Activated CD8-positive, alpha-beta memory T cell treated with anti-CD3 and anti-CD28 coated beads for 24 hours (primary cell): ENCODE data around the gene HSP90AA1.
"Not testable (repeated sequence)": the region's sequence is repeated elsewhere in the genome, so short reads cannot be mapped to it uniquely, and the experiment has no call there.

Experiments used
- DNase-seq: peaks from one replicate; pipeline ENCODE4 v3.0.0-alpha.2; 2020

Gene HSP90AA1

DNA sequence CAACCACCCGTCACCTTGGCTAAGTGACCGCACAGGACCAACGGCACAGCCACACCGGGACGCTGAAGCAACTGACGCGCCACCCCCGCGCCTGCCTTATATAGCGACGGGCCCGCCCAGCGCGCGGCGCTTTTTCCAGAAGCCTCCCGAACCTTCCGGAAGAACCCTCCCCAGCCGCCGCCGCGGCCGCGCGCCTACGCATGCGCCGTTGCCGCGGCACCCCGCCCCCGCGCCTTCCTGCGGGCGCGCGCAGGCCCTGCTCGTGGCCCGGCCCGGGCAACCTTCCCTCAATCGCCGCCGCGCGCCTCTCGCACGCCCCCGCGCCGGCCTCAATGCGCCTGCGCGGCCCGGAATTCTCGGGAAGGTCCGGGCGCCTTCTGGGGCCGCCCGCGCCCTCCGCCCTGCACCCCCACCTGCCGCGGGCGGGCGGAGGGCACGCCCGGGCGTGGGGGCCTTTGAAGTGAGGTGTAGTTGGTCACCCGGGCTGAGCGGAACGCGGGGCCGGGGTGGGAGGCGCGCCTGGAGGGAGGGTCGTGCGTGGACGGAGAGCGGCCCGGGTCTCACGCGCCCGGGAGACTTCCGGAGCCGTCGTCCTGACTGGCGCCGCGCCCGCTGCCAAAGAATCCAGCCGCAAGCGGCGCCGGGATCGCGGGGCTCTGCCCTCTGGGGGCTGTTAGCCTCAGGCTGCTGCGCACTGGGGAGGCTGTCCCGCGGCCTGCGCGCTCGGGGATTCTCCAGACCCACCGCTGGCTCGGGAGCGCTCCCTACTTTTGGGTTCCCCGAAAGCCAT is at the start of gene HSP90AA1:
Gene HSP90AA1, minus strand, starts transcription at position 73 of the 790 bp plus-strand sequence. CDS start 666 bp downstream, outside the sequence.
- DNase-seq: peak; percentile 99

DNA sequence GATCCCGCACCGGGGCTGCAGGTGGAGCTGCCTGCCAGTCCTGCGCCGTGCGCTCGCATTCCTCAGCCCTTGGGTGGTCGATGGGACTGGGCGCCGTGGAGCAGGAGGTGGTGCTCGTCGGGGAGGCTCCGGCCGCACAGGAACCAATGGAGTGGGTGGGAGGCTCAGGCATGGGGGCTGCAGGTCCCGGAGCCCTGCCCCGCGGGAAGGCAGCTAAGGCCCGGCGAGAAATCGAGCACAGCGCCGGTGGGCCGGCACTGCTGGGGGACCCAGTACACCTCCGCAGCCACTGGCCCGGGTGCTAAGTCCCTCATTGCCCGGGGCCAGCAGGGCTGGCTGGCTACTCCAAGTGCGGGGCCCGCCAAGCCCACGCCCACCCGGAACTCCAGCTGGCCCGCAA is 48.6 kb upstream of the HSP90AA1 start:
- not testable (repeated sequence) for DNase-seq

DNA sequence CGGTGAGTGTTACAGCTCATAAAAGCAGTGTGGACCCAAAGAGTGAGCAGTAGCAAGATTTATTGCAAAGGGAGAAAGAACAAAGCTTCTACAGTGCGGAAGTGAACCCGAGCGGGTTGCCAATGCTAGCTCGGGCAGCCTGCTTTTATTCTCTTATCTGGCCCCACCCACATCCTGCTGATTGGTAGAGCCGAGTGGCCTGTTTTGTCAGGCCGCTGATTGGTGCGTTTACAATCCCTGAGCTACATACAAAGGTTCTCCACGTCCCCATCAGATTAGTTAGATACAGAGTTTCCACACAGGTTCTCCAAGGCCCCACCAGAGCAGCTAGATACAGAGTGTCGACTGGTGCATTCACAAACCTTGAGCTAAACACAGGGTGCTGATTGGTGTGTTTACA is 47.9 kb upstream of the HSP90AA1 start:
- DNase-seq: not testable (repeated sequence)

DNA sequence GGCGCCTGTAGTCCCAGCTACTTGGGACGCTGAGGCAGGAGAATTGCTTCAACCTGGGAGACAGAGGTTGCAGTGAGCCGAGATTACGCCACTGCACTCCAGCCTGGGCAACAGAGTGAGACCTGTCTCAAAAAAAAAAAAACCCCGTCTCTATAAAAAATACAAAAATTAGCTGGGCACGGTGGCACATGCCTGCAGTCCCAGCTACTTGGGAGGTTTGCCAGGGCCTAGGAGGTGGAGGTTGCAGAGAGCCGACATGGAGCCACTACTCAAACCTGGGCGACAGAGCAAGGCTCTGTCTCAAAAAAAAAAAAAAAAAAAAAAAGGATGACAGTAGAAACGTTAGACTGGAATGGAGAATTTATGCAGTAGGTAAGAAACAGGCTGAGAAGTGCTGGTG is 47.2 kb upstream of the HSP90AA1 start:
- DNase-seq: not testable (repeated sequence)

DNA sequence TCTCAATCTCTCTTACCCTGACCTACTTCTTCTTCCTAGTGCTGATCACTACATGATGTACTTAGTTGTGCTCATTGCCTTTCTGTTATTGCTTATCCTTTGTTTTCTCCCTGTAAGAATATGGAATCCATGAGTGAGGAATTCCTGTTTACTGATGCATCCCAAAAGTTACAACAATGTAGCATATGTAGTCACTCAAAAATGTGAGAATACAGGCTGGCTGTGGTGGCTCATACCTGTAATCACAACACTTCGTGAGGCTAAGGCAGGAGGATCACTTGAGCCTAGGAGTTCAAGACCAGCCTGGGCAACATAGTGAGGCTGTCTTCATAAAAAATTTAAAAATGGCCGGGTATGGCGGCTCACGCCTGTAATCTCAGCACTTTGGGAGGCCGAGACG is 44.9 kb upstream of the HSP90AA1 start:
- no peak for DNase-seq

DNA sequence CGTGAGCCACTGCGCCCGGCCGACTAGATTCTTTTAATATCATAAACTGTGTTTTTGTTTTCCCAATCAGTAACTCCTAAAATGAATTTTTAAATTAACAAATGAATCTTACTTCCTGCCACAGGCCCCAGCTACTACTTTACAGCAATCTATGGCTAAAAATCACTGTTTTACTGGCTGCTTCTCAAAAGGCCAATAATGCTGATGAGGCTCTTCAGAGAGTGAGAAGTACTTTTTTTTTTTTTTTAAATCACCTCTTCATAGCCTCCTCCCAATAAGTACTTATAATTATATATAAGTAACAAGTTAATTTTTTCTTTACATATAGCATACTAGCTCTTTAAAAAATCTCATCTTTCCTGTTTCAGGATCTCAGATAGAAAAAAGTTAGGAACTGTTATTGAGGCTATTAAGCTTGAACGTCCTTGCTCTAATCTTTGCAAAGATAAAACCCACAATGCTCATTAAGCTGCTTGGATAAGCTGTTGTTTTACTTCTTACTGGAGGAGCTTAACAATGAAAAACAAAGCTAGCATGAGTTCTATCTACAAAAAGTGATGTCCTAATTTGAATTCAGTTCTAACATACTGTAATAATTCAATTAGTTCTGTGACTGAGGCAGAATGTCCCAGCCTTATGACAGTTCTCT is 40.1 kb upstream of the HSP90AA1 start:
- DNase-seq: no peak

DNA sequence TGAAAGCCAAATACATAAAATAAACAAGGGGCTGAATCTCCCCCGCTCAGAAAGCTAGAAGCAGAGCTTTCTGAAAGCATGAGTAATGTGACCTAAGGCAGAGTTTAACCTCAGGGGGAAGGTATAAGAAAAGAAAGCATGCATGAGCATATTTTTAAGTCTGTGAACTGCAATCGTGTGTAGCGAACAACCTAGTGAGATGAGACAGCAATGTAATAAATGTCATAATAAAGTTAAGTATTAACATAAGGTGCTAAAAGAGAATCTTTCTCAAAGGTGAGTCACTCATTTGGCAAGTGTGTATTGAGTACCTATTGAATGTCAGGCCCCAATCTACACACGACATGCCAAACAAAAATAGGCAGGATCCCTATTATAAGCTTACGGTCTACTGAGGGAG is 38.7 kb upstream of the HSP90AA1 start:
- DNase-seq: no peak

DNA sequence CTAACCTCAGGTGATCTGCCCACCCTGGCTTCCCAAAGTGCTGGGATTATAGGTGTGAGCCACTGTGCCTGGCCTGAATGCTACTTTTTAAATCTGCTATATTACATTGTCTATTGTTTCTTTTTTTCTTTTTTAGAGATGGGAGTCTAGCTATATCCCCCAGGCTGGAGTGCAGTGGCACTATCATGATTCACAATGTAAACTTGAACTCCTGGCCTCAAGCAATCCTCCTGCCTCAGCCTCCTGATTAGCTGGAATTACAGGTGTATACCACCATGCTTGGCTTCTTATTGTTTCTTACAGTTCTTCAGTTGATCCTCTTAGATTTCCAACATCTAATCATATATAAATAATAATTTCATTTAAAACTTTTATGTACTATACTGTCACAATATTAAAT is 37.6 kb upstream of the HSP90AA1 start:
- no peak for DNase-seq

DNA sequence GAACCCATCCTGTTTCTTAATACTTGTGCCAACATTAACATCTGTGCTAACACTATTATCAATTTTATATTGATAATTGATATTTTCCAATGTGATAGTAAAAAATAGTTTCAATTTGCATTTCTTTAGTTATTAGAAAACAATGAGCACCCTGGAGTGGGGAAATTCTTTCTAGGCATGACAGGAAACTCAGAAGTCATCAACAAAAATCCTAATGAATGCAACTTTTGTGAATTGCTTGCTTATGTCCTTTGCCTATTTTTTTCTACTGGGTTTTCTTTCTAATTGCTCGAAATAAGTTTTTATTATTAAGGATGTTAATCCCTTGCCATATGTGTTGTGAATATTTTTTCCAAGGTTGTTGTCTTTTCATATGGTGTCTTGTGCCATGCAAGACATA is 34.7 kb upstream of the HSP90AA1 start:
- DNase-seq: no peak

DNA sequence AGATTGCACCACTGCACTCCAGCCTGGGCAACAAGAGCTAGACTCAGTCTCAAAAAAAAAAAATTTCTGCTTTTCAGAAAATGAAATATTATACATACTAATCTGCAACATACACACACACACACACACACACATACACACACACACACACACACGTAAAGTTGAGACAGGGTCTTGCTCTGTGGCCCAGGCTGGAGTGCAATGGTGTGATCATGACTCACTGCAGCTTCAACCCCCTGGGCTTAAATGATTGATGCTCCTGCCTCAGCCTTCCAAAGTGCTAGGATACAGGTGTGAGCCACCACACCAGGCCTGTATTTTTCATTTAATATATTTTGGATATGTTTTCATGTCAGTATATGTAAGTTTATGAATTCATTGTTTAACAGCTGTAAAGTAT is 34.0 kb upstream of the HSP90AA1 start:
- no peak for DNase-seq

DNA sequence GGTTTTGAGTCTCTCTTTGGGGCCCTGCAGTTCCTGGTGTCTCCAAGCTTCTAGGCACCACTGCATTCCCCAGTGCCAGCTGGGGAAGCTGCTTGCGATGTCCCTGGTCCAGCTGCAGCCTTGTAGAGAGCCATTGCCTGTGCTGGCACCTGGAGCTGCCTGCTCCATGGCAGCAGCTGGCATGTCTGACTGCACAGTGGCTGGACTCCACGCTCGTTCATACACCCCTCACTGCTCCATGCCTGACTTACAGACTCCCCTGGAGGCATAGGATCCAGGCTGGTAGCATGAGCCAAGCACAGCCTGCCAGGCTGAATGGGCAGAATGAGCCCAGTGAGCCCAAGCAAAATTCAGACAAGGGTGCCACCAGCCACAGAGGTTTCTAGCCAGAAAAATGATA is 31.0 kb upstream of the HSP90AA1 start:
- DNase-seq: no peak

DNA sequence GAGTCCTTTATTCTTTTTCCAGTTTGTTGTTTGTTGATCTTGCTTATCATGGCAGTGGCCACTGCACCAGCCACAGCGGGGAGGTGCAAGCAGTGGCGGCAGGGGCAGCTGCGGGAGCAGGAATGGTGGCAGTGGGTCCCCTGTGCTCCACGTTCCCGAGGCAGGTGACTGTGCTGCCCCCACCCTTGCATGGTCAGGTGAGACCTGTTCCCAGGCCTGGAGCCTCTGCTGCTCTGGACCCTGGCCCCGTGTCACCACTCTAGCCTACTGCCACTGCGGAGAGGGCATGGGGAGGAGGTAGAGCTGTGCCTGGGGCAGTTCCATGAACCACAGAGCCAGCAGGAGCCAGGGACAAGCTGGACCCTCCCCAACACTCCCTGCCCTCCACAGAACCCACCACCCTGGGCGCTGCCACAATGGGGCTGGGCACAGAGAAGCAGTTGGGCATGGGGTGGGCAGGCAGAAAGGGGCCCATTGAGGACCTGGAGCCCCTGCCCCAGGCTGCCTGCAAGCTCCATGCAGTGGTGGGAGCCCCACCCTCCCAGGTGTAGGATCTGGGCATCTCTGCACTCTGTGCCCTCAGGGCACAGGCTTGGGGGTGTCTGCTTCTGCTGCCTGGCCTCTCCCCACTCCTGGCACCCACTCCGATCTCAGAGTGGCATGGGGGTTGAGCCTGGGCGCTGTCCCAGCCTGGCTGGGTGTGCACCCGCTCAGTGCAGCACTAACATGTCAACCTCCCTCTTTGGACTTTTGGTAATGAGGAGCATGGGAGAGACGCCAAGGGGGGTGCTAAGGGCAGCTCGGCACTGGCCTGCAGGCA is 29.7 kb upstream of the HSP90AA1 start:
- DNase-seq: no peak

DNA sequence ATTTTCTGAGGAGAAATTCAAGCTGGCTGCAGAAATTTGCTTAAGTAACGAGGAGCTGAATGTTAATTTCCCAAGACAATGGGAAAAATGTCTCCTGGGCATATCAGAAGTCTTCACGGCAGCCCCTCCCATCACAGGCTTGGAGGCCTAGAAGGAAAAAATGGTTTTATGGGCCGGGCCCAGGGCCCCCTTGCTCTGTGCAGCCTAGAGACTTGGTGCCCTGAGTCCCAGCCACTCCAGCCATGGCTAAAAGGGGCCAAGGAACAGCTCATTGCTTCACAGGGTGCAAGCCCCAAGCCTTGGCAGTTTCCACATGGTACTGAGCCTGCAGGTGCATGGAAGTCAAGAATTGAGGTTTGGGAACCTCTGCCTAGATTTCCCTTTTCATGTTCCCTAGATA is 24.3 kb upstream of the HSP90AA1 start:
- no peak for DNase-seq

DNA sequence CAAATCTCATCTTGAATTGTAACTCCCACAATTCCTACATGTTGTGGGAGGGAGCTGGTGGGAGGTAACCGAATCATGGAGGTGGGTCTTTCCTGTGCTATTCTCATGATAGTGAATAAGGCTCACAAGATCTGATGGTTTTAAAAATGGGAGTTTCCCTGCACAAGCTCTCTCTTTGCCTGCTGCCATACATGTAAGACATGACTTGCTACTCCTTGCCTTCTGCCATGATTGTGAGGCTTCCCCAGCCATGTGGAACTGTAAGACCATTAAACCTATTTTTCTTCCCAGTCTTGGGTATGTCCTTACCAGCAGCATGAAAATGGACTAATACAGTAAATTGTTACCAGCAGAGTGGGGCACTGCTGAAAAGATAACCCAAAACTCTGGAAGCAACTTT is 22.5 kb upstream of the HSP90AA1 start:
- DNase-seq: not testable (repeated sequence)

DNA sequence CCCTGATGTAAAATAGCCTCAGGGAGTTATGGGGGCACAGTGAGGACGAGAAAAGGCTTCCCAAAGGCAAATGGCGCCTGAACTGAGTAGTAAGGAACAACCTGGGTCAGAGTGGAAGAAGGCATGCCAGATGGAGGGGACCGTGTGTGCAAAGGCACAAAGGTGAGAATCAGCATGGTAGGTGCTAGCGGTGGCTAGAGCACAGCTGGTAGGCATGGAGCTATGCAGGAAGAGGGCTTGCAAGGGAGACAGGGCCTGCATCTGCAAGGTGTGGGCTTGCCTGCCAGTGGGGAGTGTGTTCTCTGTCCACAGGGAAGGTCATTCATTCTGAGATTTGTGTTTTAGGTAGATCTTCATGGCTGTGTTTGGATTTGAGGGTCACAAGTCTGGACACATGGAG is 18.5 kb upstream of the HSP90AA1 start:
- no peak for DNase-seq

DNA sequence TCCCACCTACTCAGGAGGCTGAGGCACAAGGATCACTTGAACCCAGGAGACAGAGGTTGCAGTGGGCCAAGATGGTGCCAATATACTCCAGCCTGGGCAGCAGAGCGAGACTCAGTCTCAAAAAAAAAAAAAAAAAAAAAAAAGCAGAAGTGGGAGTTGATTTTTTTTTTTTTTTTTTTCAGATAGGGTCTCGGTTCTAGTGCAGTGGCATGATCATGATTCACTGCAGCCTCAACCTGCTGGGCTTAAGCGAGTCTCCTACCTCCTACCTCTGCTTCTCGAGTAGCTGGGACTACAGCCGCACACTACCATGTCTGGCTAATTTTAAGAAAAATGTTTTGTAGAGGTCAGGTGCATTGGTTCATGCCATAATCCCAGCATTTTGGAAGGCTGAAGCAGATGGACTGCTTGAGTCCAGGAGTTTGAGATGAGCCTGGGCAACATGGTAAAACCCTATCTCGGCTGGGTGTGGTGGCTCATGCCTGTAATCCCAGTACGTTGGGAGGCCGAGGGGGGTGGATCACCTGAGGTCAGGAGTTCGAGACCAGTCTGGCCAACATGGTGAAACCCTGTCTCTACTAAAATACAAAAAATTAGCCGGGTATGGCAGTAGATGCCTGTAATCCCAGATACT is 16.3 kb upstream of the HSP90AA1 start:
- no peak for DNase-seq

DNA sequence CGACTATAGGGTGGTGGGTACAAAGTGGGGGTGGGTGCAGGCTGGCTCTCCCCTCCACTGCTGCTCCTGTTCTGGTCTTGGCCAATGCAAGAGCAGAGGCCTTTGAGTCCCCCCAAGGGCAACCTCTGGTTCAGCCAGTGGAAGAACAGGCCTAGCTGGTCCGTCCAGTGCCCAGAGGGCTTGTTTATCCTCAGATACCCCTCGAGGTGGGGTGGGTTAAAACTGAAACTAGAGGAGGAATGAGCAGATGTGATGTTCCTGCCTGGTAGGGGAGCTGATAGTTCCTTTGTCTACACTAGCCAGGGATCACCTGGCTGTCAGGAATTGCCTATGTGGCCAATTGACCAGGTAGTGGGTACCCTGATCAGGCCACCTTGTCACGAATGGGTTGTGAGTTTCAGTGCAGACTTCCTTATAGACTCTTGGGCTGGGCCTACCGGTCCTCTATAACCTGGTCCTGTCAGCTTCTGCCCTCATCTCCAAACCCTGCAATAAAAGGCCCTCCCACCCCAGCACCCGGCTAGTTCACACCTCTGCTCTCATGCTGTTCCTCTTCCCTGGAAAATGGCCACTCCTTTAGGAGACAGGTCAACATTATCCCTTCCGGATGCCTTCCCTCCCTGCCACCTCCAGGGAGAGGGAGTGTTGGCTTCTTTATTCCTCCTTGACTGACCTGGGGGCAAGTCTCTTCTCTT is 10.7 kb upstream of the HSP90AA1 start:
- no peak for DNase-seq

DNA sequence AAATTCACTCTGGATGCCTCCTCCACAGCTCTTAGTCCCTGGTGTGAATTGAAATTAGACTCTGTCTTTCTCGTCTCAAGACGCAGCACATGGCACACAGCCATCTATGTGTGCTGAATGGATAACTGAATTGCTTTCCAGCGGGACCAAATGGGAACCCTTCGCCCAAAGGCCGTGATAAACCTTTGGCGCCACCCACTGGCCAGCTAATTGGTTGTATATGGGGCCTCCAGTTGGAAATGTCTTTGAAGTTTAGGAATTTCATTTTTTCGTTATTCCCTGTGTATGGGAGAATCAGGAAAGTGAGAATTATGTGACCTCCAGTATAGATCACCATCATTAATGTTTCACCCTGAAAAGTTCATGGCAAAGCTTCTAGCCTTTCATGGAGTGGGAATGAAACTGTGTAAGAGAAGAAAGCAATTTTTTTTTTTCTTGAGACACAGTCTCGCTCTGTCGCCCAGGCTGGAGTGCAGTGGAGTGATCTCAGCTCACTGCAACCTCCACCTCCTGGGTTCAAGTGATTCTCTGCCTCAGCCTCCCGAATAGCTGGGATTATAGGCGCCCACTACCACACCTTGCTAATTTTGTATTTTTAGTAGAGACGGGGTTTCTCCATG is 9.8 kb upstream of the HSP90AA1 start:
- DNase-seq: peak; percentile 86

DNA sequence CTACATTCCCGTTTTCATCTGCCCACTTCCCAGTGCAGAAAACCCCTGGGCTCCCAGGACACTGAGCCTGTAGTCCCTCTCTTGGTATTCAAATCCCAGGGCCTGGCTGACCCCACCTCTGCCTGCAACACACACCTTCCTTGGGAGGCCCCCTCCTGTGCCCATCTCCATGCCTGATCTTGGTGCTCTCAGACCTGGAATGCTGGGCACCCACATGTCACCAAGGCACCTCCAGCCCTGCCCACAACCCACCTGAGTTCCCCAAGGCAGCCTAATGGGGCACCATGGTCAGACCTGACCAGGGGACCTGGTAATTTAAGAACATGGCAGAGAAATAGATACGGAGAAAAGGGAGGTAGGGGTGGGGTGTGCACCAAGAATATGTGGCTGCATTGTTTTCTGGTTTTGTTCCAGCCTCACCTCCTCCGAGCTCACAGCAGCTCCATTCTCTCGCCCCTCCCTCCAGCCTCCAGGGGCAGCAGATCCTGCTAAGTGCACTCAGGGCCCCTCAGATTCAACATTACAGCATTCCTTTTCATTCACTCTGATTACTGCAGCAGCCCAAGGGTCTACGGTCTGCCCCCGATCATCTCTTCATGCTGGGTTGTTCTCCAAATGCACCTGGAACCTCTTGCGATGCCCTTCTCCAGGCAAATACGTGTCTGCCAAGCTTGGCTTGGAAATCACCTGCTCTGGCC is 9.2 kb upstream of the HSP90AA1 start:
- DNase-seq: no peak

DNA sequence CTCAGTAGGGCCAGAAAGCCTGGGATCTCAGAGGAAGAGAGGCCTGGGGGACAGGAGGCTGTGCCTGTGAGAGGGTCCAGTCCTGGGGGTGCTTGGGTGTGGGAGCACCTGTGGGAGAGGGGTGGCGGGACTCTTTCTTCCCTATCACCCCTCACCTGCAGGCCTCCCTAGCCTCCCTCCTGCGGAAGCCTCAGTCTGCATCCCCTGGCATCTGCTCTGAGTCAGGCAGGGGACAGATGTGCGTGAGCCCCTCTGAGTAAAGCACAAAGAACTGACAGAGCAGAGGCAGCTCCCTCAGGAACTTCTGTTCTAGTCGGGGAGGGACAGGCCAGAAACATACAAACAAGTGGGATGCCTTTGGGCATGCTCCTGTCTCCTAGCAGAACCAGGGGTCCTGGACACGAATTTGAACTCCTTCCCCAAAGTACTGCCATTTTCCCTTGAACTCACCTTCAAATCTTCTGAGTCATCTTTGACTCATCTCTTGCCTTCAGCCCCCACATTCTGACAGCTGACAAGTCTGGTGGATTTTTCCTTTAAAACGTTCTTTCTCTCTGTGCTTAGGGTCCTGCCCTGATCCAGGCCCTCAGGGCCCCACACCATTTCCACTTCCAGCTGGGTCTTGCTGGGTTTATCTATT is 8.5 kb upstream of the HSP90AA1 start:
- no peak for DNase-seq

DNA sequence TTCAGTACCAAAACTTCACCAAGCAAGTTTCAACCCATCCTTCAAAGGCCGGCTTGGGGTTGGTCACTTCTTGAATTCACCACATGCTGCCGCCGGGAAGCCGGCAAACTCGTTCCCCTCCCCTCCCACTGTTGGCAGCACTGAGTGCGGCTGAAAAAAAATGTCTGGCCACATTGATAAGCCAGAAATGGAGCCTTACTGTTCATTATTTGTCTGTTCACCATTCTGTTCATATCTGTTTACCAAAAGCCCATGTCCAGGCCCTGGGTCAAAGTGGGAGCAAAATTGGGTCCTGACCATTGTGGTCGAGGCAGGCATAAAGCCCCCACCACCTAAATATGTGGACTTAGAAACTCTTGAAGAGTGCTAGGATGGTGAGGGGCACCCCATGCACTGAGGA is 7.3 kb upstream of the HSP90AA1 start:
- no peak for DNase-seq
